PFSK-1 (cell line): ENCODE data around the gene SUMO4.

Source experiments
- FOXP2 ChIP-seq: optimal IDR thresholded peaks from 2 replicates; pipeline ENCODE3; 2011; ENCODE audit warnings: borderline replicate concordance, control low read depth, inconsistent platforms; ENCODE audit not compliant: insufficient read depth; ENCODE audit errors: extremely low read length, extremely low read depth
- POLR2AphosphoS5 ChIP-seq: IDR thresholded peaks from 2 replicates; pipeline ENCODE4 v1.6.1; 2012; ENCODE audit warnings: low read depth, mild to moderate bottlenecking, control low read depth, low read length, moderate library complexity
- SIN3A ChIP-seq: IDR thresholded peaks from 2 replicates; pipeline ENCODE4 v1.6.1; 2012; ENCODE audit warnings: mild to moderate bottlenecking, low read length, moderate library complexity, borderline replicate concordance; ENCODE audit not compliant: insufficient read depth
- TAF1 ChIP-seq: IDR thresholded peaks from 2 replicates; pipeline ENCODE4 v1.6.1; 2012; ENCODE audit warnings: low read length, control low read depth, borderline replicate concordance; ENCODE audit not compliant: insufficient read depth
- TF ChIP-seq, protein P1 (sequence below), 2 experiments: IDR thresholded peaks; 2 replicates each; pipeline versions ENCODE4 v1.6.1 to v1.8.0; 2011 to 2012; ENCODE audit warnings: low read depth in 2 of 2, low read length in 2 of 2, control low read depth in 1 of 2, inconsistent platforms in 1 of 2, mild to moderate bottlenecking in 1 of 2, moderate library complexity in 1 of 2; ENCODE audit not compliant: insufficient read depth in 1 of 2

GRCh38 chr6:149356081-149356750, 43.8 kb upstream of the SUMO4 start:
- TF ChIP-seq POLR2AphosphoS5, result no peak
- TF ChIP-seq, protein P1, sequence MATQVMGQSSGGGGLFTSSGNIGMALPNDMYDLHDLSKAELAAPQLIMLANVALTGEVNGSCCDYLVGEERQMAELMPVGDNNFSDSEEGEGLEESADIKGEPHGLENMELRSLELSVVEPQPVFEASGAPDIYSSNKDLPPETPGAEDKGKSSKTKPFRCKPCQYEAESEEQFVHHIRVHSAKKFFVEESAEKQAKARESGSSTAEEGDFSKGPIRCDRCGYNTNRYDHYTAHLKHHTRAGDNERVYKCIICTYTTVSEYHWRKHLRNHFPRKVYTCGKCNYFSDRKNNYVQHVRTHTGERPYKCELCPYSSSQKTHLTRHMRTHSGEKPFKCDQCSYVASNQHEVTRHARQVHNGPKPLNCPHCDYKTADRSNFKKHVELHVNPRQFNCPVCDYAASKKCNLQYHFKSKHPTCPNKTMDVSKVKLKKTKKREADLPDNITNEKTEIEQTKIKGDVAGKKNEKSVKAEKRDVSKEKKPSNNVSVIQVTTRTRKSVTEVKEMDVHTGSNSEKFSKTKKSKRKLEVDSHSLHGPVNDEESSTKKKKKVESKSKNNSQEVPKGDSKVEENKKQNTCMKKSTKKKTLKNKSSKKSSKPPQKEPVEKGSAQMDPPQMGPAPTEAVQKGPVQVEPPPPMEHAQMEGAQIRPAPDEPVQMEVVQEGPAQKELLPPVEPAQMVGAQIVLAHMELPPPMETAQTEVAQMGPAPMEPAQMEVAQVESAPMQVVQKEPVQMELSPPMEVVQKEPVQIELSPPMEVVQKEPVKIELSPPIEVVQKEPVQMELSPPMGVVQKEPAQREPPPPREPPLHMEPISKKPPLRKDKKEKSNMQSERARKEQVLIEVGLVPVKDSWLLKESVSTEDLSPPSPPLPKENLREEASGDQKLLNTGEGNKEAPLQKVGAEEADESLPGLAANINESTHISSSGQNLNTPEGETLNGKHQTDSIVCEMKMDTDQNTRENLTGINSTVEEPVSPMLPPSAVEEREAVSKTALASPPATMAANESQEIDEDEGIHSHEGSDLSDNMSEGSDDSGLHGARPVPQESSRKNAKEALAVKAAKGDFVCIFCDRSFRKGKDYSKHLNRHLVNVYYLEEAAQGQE (IDR thresholded peaks at IDR 0.05; ENCODE audit: insufficient read depth in 1 of 2, low read depth in 2 of 2, low read length in 2 of 2), result no peak
- TF ChIP-seq SIN3A, result no peak
- no peak for TF ChIP-seq TAF1
- no peak for TF ChIP-seq FOXP2
